ENCODE data around the gene DCLK1.

DCLK1 gene

GRCh38 chr13:36029166-36029565, 102.0 kb downstream of the DCLK1 start:
- no peak overlapping the region for H3K4me3 ChIP-seq (replicated peaks; ENCODE audit: low read depth, low read length)
- DNase-seq (ENCODE audit: extremely low read depth, insufficient read length), result no peak
- no peaks in the 10 kb centered on the region for H3K36me3 ChIP-seq (ENCODE audit: control insufficient read depth, insufficient read depth, low read length)
- no peaks in the 10 kb centered on the region for H3K27me3 ChIP-seq (replicated peaks; ENCODE audit: control insufficient read depth, insufficient read depth, low read length)
- TF ChIP-seq, protein P1, sequence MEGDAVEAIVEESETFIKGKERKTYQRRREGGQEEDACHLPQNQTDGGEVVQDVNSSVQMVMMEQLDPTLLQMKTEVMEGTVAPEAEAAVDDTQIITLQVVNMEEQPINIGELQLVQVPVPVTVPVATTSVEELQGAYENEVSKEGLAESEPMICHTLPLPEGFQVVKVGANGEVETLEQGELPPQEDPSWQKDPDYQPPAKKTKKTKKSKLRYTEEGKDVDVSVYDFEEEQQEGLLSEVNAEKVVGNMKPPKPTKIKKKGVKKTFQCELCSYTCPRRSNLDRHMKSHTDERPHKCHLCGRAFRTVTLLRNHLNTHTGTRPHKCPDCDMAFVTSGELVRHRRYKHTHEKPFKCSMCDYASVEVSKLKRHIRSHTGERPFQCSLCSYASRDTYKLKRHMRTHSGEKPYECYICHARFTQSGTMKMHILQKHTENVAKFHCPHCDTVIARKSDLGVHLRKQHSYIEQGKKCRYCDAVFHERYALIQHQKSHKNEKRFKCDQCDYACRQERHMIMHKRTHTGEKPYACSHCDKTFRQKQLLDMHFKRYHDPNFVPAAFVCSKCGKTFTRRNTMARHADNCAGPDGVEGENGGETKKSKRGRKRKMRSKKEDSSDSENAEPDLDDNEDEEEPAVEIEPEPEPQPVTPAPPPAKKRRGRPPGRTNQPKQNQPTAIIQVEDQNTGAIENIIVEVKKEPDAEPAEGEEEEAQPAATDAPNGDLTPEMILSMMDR (IDR thresholded peaks at IDR 0.05; ENCODE audit: insufficient read depth, low read length, poor library complexity, severe bottlenecking), result no peak

DNA sequence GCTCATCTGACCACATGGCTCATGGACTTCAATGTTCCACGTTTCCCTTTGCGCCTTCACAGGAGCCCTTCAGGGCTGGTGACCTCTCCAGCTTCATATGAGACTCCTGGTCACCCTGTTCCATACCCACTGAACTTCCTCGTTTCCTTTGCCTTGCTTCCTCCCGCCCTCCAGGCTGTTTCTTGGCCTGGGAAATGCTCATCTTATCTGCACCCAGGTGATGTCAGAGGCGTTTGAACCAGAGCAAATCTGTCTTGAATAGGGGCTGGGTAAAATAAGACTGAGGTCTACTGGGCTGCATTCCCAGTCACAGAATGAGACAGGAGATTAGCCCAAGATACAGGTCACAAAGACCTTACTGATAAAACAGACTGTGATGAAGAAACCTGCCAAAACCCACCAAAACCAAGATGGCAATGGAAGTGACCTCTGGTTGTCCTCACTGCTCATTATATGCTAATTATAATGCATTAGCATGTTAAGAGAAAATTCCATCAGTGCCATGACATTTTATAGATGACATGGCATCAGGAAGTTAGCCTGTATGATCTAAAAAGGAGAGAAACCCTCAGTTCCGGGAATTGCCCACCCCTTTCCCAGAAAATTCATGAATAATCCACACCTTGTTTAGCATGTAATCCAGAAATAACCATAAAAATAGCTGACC, 102.7 kb downstream of the DCLK1 start:
- Histone ChIP-seq H3K27me3 (replicated peaks; ENCODE audit: control insufficient read depth, insufficient read depth, low read length) (no peaks in the 10 kb centered on the region), H3K36me3 (ENCODE audit: control insufficient read depth, insufficient read depth, low read length) (no peaks in the 10 kb centered on the region), H3K4me3 (replicated peaks; ENCODE audit: low read depth, low read length) (no peak overlapping the region)
- TF ChIP-seq, protein P1 (IDR thresholded peaks at IDR 0.05; ENCODE audit: insufficient read depth, low read length, poor library complexity, severe bottlenecking), result no peak
- no peak for DNase-seq (ENCODE audit: extremely low read depth, insufficient read length)

- DNase-seq (ENCODE audit: extremely low read depth, insufficient read length), result no peak
- TF ChIP-seq, protein P1 (IDR thresholded peaks at IDR 0.05; ENCODE audit: insufficient read depth, low read length, poor library complexity, severe bottlenecking), result no peak
- H3K4me3 ChIP-seq (replicated peaks; ENCODE audit: low read depth, low read length), result no peak overlapping the region
- no peaks in the 10 kb centered on the region for H3K27me3 ChIP-seq (replicated peaks; ENCODE audit: control insufficient read depth, insufficient read depth, low read length)
- no peaks in the 10 kb centered on the region for H3K36me3 ChIP-seq (ENCODE audit: control insufficient read depth, insufficient read depth, low read length)
Observed at GRCh38 chr13:36026531-36026930, 104.7 kb downstream of the DCLK1 start.

GRCh38 chr13:36014763-36015162, 116.4 kb downstream of the DCLK1 start:
- Histone ChIP-seq H3K36me3 (ENCODE audit: control insufficient read depth, insufficient read depth, low read length) (no peaks in the 10 kb centered on the region), H3K4me3 (replicated peaks; ENCODE audit: low read depth, low read length) (no peak overlapping the region), H3K27me3 (replicated peaks; ENCODE audit: control insufficient read depth, insufficient read depth, low read length) (no peaks in the 10 kb centered on the region)
- DNase-seq (ENCODE audit: extremely low read depth, insufficient read length), result no peak
- TF ChIP-seq, protein P1 (IDR thresholded peaks at IDR 0.05; ENCODE audit: insufficient read depth, low read length, poor library complexity, severe bottlenecking), result no peak

DNA sequence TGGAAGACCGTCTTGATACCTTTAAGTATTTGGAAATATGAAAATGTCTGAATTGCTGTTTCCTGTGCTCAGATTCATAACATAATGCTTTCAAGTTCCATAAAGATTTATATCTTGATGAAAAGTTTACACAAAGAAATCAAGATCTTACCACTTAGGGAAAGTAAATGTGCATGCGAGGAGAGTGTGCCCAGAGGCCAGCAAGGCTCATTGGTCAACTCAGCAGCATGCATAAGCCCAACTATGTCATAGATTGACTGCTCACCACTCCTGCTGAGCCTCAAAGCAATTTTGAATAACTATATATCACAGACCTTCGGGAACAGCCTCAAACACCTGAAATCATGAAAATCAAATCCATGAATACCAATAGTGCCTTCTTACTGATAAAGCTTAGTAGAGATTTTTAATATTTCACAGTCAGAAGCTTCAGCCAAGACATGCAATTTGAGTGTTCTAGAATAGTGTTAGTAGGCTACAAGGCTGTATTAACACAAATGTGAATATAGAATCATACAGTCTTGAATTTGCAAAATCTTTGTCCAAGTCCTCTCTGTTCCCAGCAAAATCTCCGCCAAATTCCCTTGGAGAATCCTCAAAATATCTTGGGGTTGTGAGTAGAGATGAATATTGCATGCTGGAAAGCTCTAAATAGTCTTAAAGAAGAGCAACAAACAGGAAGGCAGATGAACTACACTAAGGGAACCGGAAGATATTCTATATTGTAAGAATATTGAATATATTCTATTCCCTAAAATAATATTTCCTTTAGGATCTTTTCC, 124.1 kb downstream of the DCLK1 start:
- DNase-seq (ENCODE audit: extremely low read depth, insufficient read length), result no peak
- Histone ChIP-seq H3K4me3 (replicated peaks; ENCODE audit: low read depth, low read length) (no peak overlapping the region), H3K27me3 (replicated peaks; ENCODE audit: control insufficient read depth, insufficient read depth, low read length) (no peaks in the 10 kb centered on the region), H3K36me3 (ENCODE audit: control insufficient read depth, insufficient read depth, low read length) (no peaks in the 10 kb centered on the region)
- TF ChIP-seq, protein P1 (IDR thresholded peaks at IDR 0.05; ENCODE audit: insufficient read depth, low read length, poor library complexity, severe bottlenecking), result no peak

All from GM06990 (cell line).